Stimulated activated CD8-positive, alpha-beta memory T cell treated with anti-CD3 and anti-CD28 coated beads, Interleukin-15, amount 100 ng/mL, for 1 hour (primary cell): ENCODE data around the gene CSMD2.
"Not testable (repeated sequence)": the region's sequence is repeated elsewhere in the genome, so short reads cannot be mapped to it uniquely, and the experiment has no call there.

Experiments
- DNase-seq: peaks from one replicate; pipeline ENCODE4 v3.0.0-alpha.2; 2020; ENCODE audit warnings: low read depth

The CSMD2 gene

GRCh38 chr1:34052565-34052964 is 112.5 kb downstream of the CSMD2 start:
- DNase-seq, result no peak

GRCh38 chr1:34050709-34051485 is 114.1 kb downstream of the CSMD2 start:
- DNase-seq, result no peak

- no peak for DNase-seq
Measured at GRCh38 chr1:34049994-34050393, 115.0 kb downstream of the CSMD2 start.

GRCh38 chr1:34049477-34049876 is 115.6 kb downstream of the CSMD2 start:
- no peak for DNase-seq

GRCh38 chr1:34037856-34038255 is 127.2 kb downstream of the CSMD2 start:
- no peak for DNase-seq

GRCh38 chr1:34037109-34037508 is 127.9 kb downstream of the CSMD2 start:
- no peak for DNase-seq

- no peak for DNase-seq
Measured at GRCh38 chr1:34034036-34034435, 131.0 kb downstream of the CSMD2 start.

- no peak for DNase-seq
Measured at GRCh38 chr1:34029954-34030353, 135.1 kb downstream of the CSMD2 start.

GRCh38 chr1:34029515-34029914 is 135.5 kb downstream of the CSMD2 start:
- no peak for DNase-seq

- no peak for DNase-seq
Measured at GRCh38 chr1:34028381-34029055, 136.5 kb downstream of the CSMD2 start.

GRCh38 chr1:34025675-34026074 is 139.4 kb downstream of the CSMD2 start:
- DNase-seq, result no peak

GRCh38 chr1:34024485-34024884 is 140.5 kb downstream of the CSMD2 start:
- no peak for DNase-seq

- DNase-seq, result no peak
Measured at GRCh38 chr1:34019741-34020552, 145.1 kb downstream of the CSMD2 start.

GRCh38 chr1:34018285-34018684 is 146.7 kb downstream of the CSMD2 start:
- no peak for DNase-seq

GRCh38 chr1:34016281-34016680 is 148.7 kb downstream of the CSMD2 start:
- DNase-seq, result not testable (repeated sequence)

- no peak for DNase-seq
Measured at GRCh38 chr1:34013958-34014737, 150.9 kb downstream of the CSMD2 start.

GRCh38 chr1:34013136-34013535 is 151.9 kb downstream of the CSMD2 start:
- no peak for DNase-seq

GRCh38 chr1:34009340-34009985 is 155.6 kb downstream of the CSMD2 start:
- DNase-seq, result no peak

GRCh38 chr1:34007760-34008159 is 157.3 kb downstream of the CSMD2 start:
- no peak for DNase-seq

- no peak for DNase-seq
Measured at GRCh38 chr1:34005309-34005708, 159.7 kb downstream of the CSMD2 start.

GRCh38 chr1:34002810-34003209 is 162.2 kb downstream of the CSMD2 start:
- DNase-seq, result no peak
